GM12878 (cell line): ENCODE results near the gene ZMIZ1. TPM values are rescaled to one million over a fixed set of nuclear protein-coding genes. Genes with fewer than 3 reads are reported as not detected.

Experiments
- ATAC-seq: fragments of 200-7000 bp; cut with Tn5 transposase; 3 replicates; pipeline ENCODE4 v1.9.1; 2020; ENCODE audit warnings: mild to moderate bottlenecking, moderate library complexity
- BruUV-seq: library from RNA; stranded (reverse); fragments of 400-500 nt; replicated peaks from 2 replicates; lab custom pipeline; 2021; lab: Mats Ljungman, UMichigan
- CTCF ChIA-PET: fragments of 300-600 bp; sonication (Branson Sonifier 250); formaldehyde crosslinking; extraction: SDS; loops from one replicate; lab custom pipeline; 2021; ENCODE audit warnings: inconsistent platforms; lab: Yijun Ruan, JAX
- POLR2A ChIA-PET: fragments of 350-600 bp; formaldehyde crosslinking; extraction: SDS; loops from one replicate; lab custom pipeline; 2021; ENCODE audit warnings: inconsistent platforms; lab: Charles Lee
- RAD21 ChIA-PET: fragments of 300-600 bp; sonication (Branson Sonifier 250); formaldehyde crosslinking; loops from one replicate; lab custom pipeline; 2023; ENCODE audit warnings: antibody characterized with exemption; ENCODE audit not compliant: unreplicated experiment; lab: Charles Lee
- SMC1A ChIA-PET: fragments of 300-600 bp; sonication (Branson Sonifier 250); formaldehyde crosslinking; loops from one replicate; lab custom pipeline; 2023; ENCODE audit not compliant: unreplicated experiment, uncharacterized antibody; lab: Charles Lee
- DNase-seq: peaks from one replicate; pipeline ENCODE4 v3.0.0-alpha.2; 2011; ENCODE audit warnings: low read depth, low spot score
- FAIRE-seq: peaks from 3 replicates; lab custom pipeline; 2011; peaks lifted over from hg19 to GRCh38; lab: Jason Lieb, UNC
- H2AFZ ChIP-seq: 2 replicates; pipeline ENCODE4 v1.6.0; 2011; ENCODE audit warnings: low read depth, low read length, control low read depth; ENCODE audit not compliant: control insufficient read depth
- H3K27ac ChIP-seq: 2 replicates; pipeline ENCODE4 v1.5.1; 2011; ENCODE audit warnings: control low read depth; ENCODE audit not compliant: control insufficient read depth, insufficient read depth
- H3K27me3 ChIP-seq, 2 experiments: replicated peaks in 1 of 2; 2 replicates each; pipeline versions ENCODE4 v1.6.0 to v1.6.1; 2011; ENCODE audit warnings: low read length in 1 of 2; ENCODE audit not compliant: control insufficient read depth in 2 of 2, insufficient read depth in 2 of 2
- H3K36me3 ChIP-seq, 2 experiments: 2 replicates each; pipeline ENCODE4 v1.5.1; 2011; ENCODE audit warnings: low read length in 1 of 2; ENCODE audit not compliant: control insufficient read depth in 2 of 2, insufficient read depth in 2 of 2
- H3K4me1 ChIP-seq: 2 replicates; pipeline ENCODE4 v1.6.1; 2011; ENCODE audit warnings: mild to moderate bottlenecking, low read length, moderate library complexity, mixed read lengths; ENCODE audit not compliant: control insufficient read depth, insufficient read depth
- H3K4me2 ChIP-seq: 2 replicates; pipeline ENCODE4 v1.6.0; 2011; ENCODE audit warnings: control low read depth; ENCODE audit not compliant: control insufficient read depth, insufficient read depth
- H3K4me3 ChIP-seq: fragments of 200-600 bp; sonication (generic); 2 replicates; pipeline ENCODE4 v1.5.1; 2016
- H3K79me2 ChIP-seq: 2 replicates; pipeline ENCODE4 v1.6.0; 2011; ENCODE audit warnings: low read length; ENCODE audit not compliant: control insufficient read depth, insufficient read depth
- H3K9ac ChIP-seq: 2 replicates; pipeline ENCODE4 v1.8.0; 2011; ENCODE audit warnings: low read length, control low read depth, mixed read lengths; ENCODE audit not compliant: control insufficient read depth, insufficient read depth
- H3K9me3 ChIP-seq: replicated peaks from 3 replicates; pipeline ENCODE4 v1.5.1; 2011; ENCODE audit warnings: mild to moderate bottlenecking, low read length; ENCODE audit not compliant: control insufficient read depth, insufficient read depth
- H4K20me1 ChIP-seq: 2 replicates; pipeline ENCODE4 v1.6.0; 2011; ENCODE audit not compliant: control insufficient read depth, insufficient read depth
- ASH2L ChIP-seq: fragments of 300-600, 200-600 bp; sonication (generic); IDR thresholded peaks from 2 replicates; pipeline ENCODE4 v1.6.1; 2017; ENCODE audit warnings: low read depth, mild to moderate bottlenecking, borderline replicate concordance
- BACH1 ChIP-seq: fragments of 450-650 bp; IDR thresholded peaks from 2 replicates; pipeline ENCODE4 v1.6.1; 2017; ENCODE audit warnings: mild to moderate bottlenecking, borderline replicate concordance
- BCL11A ChIP-seq: IDR thresholded peaks from 2 replicates; pipeline ENCODE4 v1.6.1; 2011; ENCODE audit warnings: low read depth, low read length
- CEBPB ChIP-seq, 2 experiments: fragments of 150-350 bp in 1 of 2; IDR thresholded peaks; 2 replicates each; pipeline ENCODE4 v1.6.1; 2012 to 2014; ENCODE audit warnings: low read depth in 2 of 2, low read length in 2 of 2, borderline replicate concordance in 1 of 2, inconsistent platforms in 1 of 2
- EGR1 ChIP-seq, 2 experiments: IDR thresholded peaks; 1 replicate in 1 of 2; 2 replicates in 1 of 2; pipeline ENCODE4 v1.6.1; 2011 to 2012; ENCODE audit warnings: low read depth in 2 of 2, low read length in 2 of 2, borderline replicate concordance in 1 of 2, mild to moderate bottlenecking in 1 of 2, moderate library complexity in 1 of 2
- FOXK2 ChIP-seq: fragments of 450-650 bp; IDR thresholded peaks from 2 replicates; pipeline ENCODE4 v1.6.1; 2017; ENCODE audit warnings: mild to moderate bottlenecking, moderate library complexity
- FOXM1 ChIP-seq: IDR thresholded peaks from 2 replicates; pipeline ENCODE4 v1.6.1; 2012; ENCODE audit warnings: low read depth, mild to moderate bottlenecking, inconsistent platforms, low read length, moderate library complexity
- MEF2B ChIP-seq: fragments of 450-650 bp; IDR thresholded peaks from 2 replicates; pipeline ENCODE4 v1.6.1; 2018; ENCODE audit warnings: mild to moderate bottlenecking, moderate library complexity; ENCODE audit not compliant: partially characterized antibody, poor library complexity, severe bottlenecking
- PML ChIP-seq: IDR thresholded peaks from 2 replicates; pipeline ENCODE4 v1.6.1; 2012; ENCODE audit warnings: low read length, inconsistent platforms
- POLR2A ChIP-seq: IDR thresholded peaks from 2 replicates; pipeline ENCODE4 v1.6.1; 2011; ENCODE audit warnings: low read depth, mild to moderate bottlenecking, low read length
- SMARCA5 ChIP-seq: fragments of 450-650 bp; IDR thresholded peaks from 2 replicates; pipeline ENCODE4 v1.6.1; 2017; ENCODE audit warnings: mild to moderate bottlenecking
- WGBS: methylation state at CpG from one replicate; pipeline ENCODE4 v1.1.6; 2016; ENCODE audit warnings: low lambda C conversion rate; ENCODE audit not compliant: insufficient replicate concordance, insufficient coverage; ENCODE audit errors: missing lambda C conversion rate; 5-methylcytosine and 5-hydroxymethylcytosine counted together
- in situ Hi-C: fragments of 300-500 bp; cut with MboI; formaldehyde crosslinking; loops from 9 replicates; pipeline ENCODE4 v1.14.3; 2018; ENCODE audit warnings: mixed read lengths
- intact Hi-C: fragments of 100-400 bp; cut with micrococcal nuclease; formaldehyde crosslinking; loops from one replicate; pipeline ENCODE4 v1.14.2; 2022; ENCODE audit not compliant: unreplicated experiment
- polyA plus RNA-seq, 11 experiments: library from polyadenylated mRNA; depleted of rRNA in 4 of 11; unstranded in 6 of 11; stranded (reverse) in 5 of 11; fragments of >200 nt; fragmentation: Nextera tagmentation in 4 of 11; fragmentation: Illumina TruSeq in 1 of 11; extraction: Ambion mirVana in 4 of 11; extraction: Trizol in 1 of 11; gene quantifications; 1 replicate in 1 of 11; 2 replicates in 10 of 11; pipeline versions ENCODE4 v1.2.1 to v1.2.3, GENCODE V29; 2011 to 2016; ENCODE audit warnings: inconsistent platforms in 2 of 11, missing spikeins in 2 of 11, low read depth in 1 of 11
- total RNA-seq, 4 experiments: library from RNA; depleted of rRNA in 3 of 4; stranded (reverse); fragments of >200 nt in 3 of 4; fragmentation: Illumina TruSeq in 1 of 4; extraction: Trizol in 1 of 4; gene quantifications; 2 replicates each; pipeline versions ENCODE4 v1.2.1 to v1.2.3, GENCODE V29; 2013 to 2021
- TF ChIP-seq, protein P1 (sequence below): IDR thresholded peaks from 2 replicates; pipeline ENCODE4 v1.6.1; 2012; ENCODE audit warnings: low read depth, low read length, improper control_type of control experiment
- TF ChIP-seq, protein P2 (sequence below): fragments of 450-650 bp; conservative IDR thresholded peaks from 2 replicates; pipeline ENCODE4 v1.6.1; 2017; ENCODE audit warnings: mild to moderate bottlenecking, moderate library complexity

ZMIZ1 gene
- total and polyA plus RNA-seq, 10 of the 15 experiments (the other 5 are each of a cell fraction or from before 2014, with no cell fraction given): 3.1 to 82.3 (median 14.9) TPM

GRCh38 chr10:79303631-79304478 is 235.1 kb downstream of the ZMIZ1 start:
- POLR2A ChIA-PET: no interaction called here
- H3K9me3 ChIP-seq: no peaks in the 10 kb centered on the region
- no peaks in the 10 kb centered on the region for H4K20me1 ChIP-seq
- no peak overlapping the region for H3K9ac ChIP-seq
- SMC1A ChIA-PET: no interaction called here
- intact Hi-C loops: no loop called here
- FAIRE-seq: no peak
- no peak for ATAC-seq
- TF ChIP-seq POLR2A: peak; percentile 37; the same call in 1 of the 2 replicates
- TF ChIP-seq SMARCA5: no peak
- 97% methylated on average over 25 of the region's 25 CpGs for WGBS
- no peak overlapping the region for H3K27ac ChIP-seq
- H2AFZ ChIP-seq: no peak overlapping the region
- H3K79me2 ChIP-seq: no peaks in the 10 kb centered on the region
- peaks cover 44 to 74% of the 10 kb centered on the region in 2 experiments for H3K36me3 ChIP-seq
- no peaks in the 10 kb centered on the region for H3K27me3 ChIP-seq
- no peak overlapping the region for H3K4me2 ChIP-seq
- RAD21 ChIA-PET: interaction anchor here (1.0 kb wide), 1 partner anchor 13 kb away, joined by 5 read pairs; no protein-coding TSS in a partner anchor
- no peak for DNase-seq
- in situ Hi-C loops: no loop called here
- CTCF ChIA-PET: interaction anchor here (1.1 kb wide), 1 partner anchor 10 kb away, joined by 3 read pairs; no protein-coding TSS in a partner anchor
- H3K4me1 ChIP-seq: no peaks in the 10 kb centered on the region
- BruUV-seq: no TSS peak
- no peak overlapping the region for H3K4me3 ChIP-seq

DNA sequence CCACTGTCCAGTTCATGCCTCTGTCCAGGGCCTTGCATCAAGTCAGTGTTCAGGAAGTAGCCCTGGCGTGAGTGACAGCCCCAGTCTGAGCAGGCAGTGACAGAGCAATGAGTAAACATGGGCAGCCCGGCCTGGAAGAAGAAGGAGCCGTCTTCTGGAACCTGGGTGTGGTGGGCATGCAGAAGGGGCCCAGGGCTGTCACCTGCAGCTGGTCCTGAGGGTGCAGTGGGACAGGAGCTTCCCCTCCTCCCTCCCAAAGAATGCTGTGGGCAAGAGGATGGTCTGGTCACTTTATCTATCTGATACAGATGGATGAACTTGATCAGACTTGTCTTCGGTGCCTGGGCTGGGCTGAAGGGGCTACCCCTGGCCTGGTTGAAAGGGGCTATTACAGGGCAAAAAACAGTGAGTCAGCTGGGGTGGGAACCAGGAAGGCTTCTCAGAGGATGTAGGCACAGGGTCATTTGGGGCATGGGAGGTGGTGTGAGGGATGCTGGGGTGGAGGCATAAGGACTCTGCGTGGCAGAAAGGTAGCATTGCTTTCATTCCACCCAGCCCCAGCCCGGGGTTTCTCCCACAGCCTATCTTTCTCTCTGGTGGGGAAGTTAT is 235.8 kb downstream of the ZMIZ1 start:
- H3K27me3 ChIP-seq: no peaks in the 10 kb centered on the region
- no peak for FAIRE-seq
- ATAC-seq: no peak
- H3K27ac ChIP-seq: no peak overlapping the region
- H3K9ac ChIP-seq: no peak overlapping the region
- POLR2A ChIA-PET: no interaction called here
- peaks cover 45 to 74% of the 10 kb centered on the region in 2 experiments for H3K36me3 ChIP-seq
- SMC1A ChIA-PET: no interaction called here
- RAD21 ChIA-PET: no interaction called here
- no peak for DNase-seq
- CTCF ChIA-PET: interaction anchor here (1.1 kb wide), 1 partner anchor 11 kb away, joined by 3 read pairs; no protein-coding TSS in a partner anchor
- 75% methylated on average over 6 of the region's 6 CpGs for WGBS
- H3K4me3 ChIP-seq: no peak overlapping the region
- H3K79me2 ChIP-seq: no peaks in the 10 kb centered on the region
- intact Hi-C loops: no loop called here
- H3K9me3 ChIP-seq: no peaks in the 10 kb centered on the region
- in situ Hi-C loops: no loop called here
- BruUV-seq: no TSS peak
- H2AFZ ChIP-seq: no peak overlapping the region
- no peak overlapping the region for H3K4me2 ChIP-seq
- H3K4me1 ChIP-seq: no peaks in the 10 kb centered on the region
- H4K20me1 ChIP-seq: no peaks in the 10 kb centered on the region
- TF ChIP-seq CEBPB (IDR thresholded peaks at IDR 0.05; ENCODE audit: borderline replicate concordance in 1 of 2, low read depth in 2 of 2, low read length in 2 of 2): no peak
- TF ChIP-seq, protein P1, sequence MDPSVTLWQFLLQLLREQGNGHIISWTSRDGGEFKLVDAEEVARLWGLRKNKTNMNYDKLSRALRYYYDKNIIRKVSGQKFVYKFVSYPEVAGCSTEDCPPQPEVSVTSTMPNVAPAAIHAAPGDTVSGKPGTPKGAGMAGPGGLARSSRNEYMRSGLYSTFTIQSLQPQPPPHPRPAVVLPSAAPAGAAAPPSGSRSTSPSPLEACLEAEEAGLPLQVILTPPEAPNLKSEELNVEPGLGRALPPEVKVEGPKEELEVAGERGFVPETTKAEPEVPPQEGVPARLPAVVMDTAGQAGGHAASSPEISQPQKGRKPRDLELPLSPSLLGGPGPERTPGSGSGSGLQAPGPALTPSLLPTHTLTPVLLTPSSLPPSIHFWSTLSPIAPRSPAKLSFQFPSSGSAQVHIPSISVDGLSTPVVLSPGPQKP: no peak
- TF ChIP-seq, protein P2, sequence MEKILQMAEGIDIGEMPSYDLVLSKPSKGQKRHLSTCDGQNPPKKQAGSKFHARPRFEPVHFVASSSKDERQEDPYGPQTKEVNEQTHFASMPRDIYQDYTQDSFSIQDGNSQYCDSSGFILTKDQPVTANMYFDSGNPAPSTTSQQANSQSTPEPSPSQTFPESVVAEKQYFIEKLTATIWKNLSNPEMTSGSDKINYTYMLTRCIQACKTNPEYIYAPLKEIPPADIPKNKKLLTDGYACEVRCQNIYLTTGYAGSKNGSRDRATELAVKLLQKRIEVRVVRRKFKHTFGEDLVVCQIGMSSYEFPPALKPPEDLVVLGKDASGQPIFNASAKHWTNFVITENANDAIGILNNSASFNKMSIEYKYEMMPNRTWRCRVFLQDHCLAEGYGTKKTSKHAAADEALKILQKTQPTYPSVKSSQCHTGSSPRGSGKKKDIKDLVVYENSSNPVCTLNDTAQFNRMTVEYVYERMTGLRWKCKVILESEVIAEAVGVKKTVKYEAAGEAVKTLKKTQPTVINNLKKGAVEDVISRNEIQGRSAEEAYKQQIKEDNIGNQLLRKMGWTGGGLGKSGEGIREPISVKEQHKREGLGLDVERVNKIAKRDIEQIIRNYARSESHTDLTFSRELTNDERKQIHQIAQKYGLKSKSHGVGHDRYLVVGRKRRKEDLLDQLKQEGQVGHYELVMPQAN: no peak
- no peak for TF ChIP-seq PML
- TF ChIP-seq BACH1: no peak
- TF ChIP-seq ASH2L: no peak
- no peak for TF ChIP-seq EGR1 (IDR thresholded peaks at IDR 0.05; ENCODE audit: borderline replicate concordance in 1 of 2, low read depth in 2 of 2, low read length in 2 of 2)
- TF ChIP-seq FOXM1: no peak
- no peak for TF ChIP-seq POLR2A
- no peak for TF ChIP-seq BCL11A
- no peak for TF ChIP-seq FOXK2
- no peak for TF ChIP-seq MEF2B
